A172 (cell line): ENCODE measurements around the gene PLEKHA7. TPM values are rescaled to one million over a fixed set of nuclear protein-coding genes. Genes with fewer than 3 reads are reported as not detected.
"Not testable (repeated sequence)": the region's sequence is repeated elsewhere in the genome, so short reads cannot be mapped to it uniquely, and the experiment has no call there.

Experiments used
- DNase-seq: peaks from one replicate; pipeline ENCODE4 v3.0.0-alpha.2; 2015; ENCODE audit warnings: low spot score
- total RNA-seq: library from RNA; depleted of rRNA; stranded (reverse); fragments of >200 nt; shearing (Covaris generic); gene quantifications from 2 replicates; pipeline ENCODE4 v1.2.3, GENCODE V29; 2014

The PLEKHA7 gene
- total RNA-seq, 1 experiment from 2014 or later, result 1.3 TPM

DNA sequence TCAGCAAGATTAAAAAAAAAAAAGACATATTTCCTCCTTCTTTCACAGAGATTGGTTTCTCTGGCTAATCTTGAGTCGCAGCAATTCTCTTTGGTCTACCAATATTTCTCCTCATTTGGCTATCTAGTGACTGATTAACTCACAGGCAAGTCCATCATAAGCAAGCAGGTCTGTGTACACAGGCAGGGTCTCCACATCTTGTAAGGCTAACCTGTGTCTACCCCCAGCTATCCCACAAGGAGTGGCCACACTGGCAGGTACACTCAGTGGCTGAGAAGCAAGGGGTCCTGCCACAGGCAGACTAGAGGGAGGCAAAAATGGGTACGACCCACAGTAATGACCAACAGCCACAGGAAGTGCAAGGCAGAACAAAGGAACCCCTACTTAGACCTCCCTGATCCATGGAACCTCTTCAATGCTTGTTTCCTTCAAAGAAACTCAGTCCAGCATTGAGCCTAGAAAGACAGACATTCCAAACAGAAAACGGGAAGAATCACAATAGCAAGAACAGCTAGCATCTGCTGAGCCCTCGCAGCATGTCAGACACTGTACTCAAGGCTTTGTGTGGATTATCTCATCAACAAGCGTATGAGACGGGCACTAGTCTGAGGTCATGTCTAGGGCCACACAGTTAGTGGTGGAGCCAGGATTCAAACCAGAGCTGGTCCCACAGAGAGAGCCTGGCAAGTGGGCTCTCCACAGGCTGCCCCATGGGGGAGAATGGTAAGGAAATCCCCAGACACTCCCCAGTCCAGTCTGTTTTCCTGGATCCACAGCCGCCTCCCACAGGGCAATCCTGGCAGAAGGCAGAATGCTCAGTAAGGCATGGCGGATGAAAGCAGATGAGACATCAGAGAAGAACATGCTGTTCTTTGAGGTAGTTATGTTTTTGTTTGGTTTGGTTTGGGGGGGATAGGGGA, 34.3 kb downstream of the PLEKHA7 start:
- DNase-seq, result no peak

GRCh38 chr11:16977994-16978315, 36.3 kb downstream of the PLEKHA7 start:
- DNase-seq, result no peak

DNA sequence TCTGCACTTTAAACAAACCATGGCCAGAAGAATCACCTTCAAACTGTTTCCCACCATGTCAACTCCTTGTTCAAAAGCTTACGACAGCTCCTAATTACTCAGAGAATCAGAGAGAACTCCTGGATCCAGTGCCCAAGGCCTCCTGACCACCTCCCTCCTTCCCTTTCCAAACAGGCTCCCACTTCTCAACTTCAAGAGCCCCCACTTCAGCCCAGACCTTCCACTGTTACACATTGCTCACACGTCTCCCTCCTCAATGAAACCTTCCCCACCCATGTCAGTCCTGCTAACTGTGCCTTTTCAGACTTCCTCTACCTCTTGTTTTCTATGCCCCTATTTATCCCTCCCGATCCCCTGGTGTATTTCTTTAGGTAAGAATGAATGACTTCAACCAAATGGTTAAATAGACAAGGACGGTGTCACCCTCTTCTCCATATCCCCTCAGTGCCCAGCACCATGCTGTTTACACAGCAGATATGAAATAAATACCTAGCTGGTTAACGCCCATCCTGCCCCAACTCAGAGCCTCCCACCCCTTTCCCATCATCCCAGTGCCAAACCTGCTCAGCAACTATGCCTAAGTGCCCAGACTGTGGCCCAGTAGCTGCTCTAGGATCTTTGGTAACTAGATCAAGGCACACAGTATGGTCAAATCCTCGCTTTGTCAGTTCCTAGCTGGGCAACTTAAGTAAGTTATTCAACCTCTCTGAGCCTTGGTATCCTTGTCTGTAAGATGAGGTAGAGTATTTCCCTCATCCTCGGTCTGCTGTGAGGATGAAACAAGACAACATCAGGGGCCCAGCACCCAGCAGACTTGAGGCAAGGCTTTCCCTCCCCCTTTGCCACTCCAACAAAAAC, 36.8 kb downstream of the PLEKHA7 start:
- DNase-seq, result no peak

DNA sequence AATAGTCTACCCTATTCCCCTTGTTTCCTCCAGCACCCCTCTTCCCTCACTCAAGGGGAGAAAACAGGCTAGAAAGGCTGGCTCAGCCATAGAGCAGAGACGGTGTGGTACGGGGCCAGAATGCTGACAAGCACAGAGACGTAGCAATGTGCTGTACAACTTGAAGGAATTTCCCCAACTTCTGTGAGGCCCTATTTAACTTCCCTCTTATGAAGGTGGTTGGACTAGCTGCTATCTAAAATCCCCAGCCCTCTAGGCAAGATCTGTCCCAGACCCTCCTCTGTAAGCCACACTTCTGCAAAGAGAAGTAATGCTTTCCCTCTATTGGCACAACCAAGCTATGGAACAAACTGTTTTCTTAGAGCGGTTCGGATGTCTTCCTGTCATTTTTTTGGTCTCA, 37.8 kb downstream of the PLEKHA7 start:
- no peak for DNase-seq

DNA sequence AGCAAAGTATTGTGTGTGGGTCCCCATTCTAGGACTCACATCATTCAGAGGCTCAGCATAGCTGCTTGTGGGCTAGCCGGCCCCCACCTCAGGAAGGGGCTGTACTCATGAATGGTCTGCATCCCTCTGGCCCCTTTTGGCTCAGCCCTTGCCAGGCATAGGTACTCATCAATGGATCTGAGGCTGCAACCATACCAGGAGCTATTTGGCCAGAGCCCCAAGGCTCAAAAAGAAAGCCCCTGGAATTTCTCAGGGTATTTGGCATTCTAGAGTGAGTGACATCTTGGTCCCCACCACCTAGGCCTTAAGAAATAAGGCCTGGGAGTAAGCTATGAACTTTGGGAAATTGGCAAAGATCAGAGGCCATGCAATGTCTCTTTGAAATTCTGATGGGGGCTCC, 38.3 kb downstream of the PLEKHA7 start:
- no peak for DNase-seq

GRCh38 chr11:16973338-16973964, 40.8 kb downstream of the PLEKHA7 start:
- no peak for DNase-seq

DNA sequence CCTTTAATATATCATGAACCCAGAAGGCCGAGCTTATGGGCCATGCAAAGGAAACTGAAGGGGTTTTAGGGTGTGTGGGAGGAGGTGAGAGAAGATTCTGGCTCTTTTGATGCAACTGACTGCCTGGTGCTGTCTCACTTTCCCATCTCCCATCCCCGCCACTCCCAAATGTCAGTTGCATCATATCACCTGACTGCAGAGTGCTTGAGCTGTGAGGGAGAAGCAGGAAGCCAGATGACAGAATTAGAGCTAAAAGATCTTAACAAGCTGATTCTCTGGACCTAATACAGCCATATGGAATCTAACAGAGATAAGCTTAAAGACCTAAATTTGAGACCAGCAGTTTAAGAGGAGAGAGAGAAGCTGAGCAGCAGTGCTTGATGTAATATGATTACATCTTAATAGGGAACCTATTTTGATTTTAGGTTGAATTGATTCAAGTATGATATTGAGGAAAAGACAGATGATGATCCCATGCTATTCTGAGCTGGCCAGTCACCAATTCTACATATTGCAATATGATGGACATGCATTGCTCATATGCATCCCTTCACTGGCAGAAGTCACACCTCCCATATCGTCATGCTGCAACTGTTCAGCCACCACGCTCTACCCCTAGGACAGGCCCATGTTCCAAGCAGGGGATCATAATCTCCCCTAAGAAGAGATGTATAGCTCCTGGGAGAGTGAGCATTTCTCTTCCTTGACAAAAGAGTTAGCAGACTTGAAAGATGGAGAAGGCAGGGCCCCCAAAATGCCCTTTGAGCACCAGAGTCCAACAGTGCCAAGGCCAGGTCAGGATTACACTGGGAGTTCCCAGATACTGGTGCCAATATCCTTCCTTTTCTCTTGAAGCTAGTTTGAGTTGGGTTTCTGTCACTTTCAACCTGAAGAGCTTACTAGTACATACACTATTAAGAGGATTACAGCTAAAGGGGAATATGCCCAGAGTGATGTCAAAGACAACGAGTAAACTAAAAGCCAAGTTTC, 44.9 kb downstream of the PLEKHA7 start:
- DNase-seq, result no peak

DNA sequence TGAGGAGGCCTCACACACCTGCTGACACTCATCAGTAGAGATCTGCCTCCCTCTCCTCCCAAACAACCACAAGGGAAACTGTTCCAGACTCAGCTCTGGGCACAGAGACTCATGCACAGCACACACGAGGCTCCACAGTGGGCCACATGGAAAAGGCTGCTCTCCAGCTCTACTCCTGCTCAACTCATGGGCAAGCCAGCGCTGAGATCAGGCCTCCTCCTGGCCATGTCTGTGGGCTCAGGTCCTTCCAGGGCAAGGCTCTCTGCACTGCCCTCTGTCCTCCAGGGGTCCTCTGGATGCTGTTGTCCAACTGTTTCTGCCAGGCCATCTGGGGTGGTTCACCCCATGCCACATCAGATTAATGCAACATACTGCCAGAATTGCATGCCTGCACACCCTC, 46.0 kb downstream of the PLEKHA7 start:
- DNase-seq, result no peak

GRCh38 chr11:16966930-16967671, 47.1 kb downstream of the PLEKHA7 start:
- DNase-seq, result no peak

GRCh38 chr11:16964501-16964900, 49.7 kb downstream of the PLEKHA7 start:
- no peak for DNase-seq

DNA sequence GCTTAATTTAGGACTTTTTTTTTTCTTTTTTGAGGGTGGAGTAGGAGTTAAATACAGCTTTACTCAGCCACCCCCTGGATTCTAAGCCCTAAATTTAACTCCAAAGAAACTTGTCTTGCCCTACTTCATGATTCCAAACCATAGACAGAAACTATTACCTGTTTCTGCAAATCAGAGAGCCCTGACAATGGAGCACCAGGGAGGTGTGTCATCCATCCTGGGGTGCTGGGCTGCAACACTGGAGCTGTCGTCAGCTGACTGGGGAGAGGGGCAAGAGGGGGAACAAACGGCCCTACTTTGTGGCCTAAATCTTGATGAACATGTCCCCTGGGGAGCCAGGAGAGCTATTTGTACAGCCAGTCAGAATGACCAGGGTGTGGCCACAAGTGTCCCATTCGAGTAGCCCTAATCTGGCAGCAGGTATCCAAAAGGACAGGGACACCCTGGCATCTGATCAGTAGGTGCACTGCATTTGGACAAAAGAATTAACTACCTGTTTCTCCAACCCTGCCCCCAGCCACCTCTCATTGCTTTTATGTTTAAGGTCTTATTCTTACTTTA, 50.8 kb downstream of the PLEKHA7 start:
- no peak for DNase-seq

DNA sequence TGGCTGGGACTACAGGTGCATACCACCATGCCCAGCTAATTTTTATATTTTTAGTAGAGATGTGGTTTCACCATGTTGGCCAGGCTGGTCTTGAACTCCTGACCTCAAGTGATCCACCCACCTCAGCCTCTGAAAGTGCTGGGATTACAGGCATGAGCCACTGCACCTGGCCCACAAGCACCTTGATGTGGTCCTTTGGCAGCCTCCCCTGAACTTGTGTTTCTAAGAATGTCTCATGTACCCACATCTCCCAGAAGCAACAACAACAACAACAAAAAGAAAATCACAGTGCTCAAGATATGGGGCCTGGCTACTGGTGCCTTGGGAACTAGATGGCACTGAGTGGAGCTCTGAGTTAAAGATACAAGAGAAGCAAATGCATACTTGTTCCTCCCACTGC, 51.6 kb downstream of the PLEKHA7 start:
- DNase-seq, result not testable (repeated sequence)

DNA sequence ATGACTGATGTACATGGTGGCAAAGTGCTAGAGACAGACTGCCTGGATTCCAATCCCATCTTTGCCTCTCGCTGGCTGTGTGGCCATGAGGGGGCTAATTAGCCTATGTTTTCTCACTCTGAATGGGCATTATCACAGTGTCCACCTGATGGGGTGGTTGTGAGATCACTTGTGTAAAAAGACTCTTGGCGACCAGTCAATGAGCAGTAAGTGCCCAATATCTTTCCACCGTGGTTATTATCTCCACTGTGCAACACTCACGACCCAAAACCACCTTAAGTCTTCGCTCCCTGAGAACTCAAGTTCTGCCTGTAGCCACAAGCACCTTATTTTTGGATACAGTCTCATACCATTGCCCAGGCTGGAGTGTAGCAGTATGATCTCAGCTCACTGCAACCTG, 52.1 kb downstream of the PLEKHA7 start:
- no peak for DNase-seq

- no peak for DNase-seq
Measured at GRCh38 chr11:16960250-16960649, 54.0 kb downstream of the PLEKHA7 start.

DNA sequence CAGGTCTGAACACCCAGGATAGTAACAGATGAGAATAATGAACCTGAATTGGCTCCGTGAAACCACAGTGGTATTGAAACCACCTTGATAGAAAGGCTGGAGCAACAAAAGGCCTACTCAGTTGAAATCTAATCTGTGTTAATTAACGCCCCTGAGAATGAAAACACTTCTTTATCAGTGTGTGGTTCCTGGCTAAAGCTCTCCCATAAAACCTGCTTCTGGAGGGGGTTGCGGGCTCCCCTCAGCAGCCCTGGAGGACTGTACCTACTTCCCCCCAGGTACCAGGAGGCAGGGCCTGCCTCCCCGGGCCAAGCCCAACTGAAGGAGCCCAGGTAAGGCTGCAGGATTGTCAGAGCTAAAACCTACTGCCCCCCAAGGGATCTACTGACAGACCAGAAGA, 54.6 kb downstream of the PLEKHA7 start:
- DNase-seq, result no peak

DNA sequence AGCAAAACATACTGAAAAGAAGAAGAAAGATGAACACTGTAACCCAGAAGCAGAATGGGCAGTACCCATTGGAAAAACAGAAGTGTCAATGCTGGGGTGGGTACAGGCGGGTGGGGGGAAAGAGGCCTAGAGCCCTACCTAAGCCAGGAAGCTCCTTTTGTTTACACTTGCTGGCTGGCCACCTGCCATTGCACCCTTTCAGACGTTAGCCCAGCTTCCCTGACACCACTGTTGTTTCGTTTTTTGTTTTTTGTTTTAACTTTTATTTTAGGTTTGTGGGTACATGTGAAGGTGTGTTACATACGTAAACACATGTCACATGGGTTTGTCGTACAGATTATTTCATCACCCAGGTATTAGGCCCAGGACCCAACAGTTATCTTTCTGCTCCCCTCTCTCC, 55.4 kb downstream of the PLEKHA7 start:
- DNase-seq, result no peak

GRCh38 chr11:16956538-16957153, 57.6 kb downstream of the PLEKHA7 start:
- DNase-seq, result no peak

- DNase-seq, result no peak
Measured at GRCh38 chr11:16953663-16954062, 60.6 kb downstream of the PLEKHA7 start.

DNA sequence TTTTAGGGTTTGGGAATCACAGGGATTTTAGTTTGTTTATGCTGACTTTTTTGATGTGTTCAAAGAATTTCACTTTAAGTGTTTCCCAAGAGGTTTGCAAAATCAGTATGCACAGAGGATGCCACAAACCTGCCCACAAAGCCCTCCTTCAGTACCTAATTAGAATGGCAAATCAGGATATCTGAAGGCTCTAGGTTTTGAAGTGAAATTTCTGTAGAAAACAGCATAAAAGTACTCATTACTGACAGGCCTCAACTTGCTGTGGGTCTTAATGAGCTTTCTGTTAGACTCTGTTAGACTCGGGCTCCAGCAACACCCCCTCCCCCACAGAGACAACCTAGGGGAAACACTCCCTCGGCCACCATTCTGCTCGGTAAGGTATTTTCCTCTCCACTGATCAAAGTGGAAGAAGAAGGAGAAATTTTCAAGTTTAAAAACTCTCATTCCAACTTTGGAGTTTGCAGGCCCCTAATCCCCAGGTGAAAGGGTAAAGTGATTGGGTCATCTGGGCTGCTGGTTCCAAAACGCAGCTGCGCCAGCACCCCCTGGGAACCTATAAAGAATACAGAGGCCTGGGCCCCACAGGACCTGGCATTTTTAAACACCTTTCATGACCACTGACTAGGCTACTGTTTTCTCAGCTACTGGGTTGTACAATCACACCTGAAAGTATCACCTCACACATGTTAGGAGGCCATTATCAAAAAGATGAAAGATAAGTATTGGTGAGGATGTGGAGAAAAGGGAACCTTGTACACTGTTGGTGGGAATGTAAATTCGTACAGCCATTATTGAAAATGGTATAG, 67.5 kb downstream of the PLEKHA7 start:
- DNase-seq, result no peak
